ENCODE measurements around the gene KRTAP9-4. TPM values are rescaled to one million over a fixed set of nuclear protein-coding genes. Genes with fewer than 3 reads are reported as not detected.
"Not testable (repeated sequence)": the region's sequence is repeated elsewhere in the genome, so short reads cannot be mapped to it uniquely, and the experiment has no call there.

KRTAP9-4 gene
- total RNA-seq: not detected
- long read RNA-seq, donor 1: 0 reads
- long read RNA-seq, donor 2: 0 reads

DNA sequence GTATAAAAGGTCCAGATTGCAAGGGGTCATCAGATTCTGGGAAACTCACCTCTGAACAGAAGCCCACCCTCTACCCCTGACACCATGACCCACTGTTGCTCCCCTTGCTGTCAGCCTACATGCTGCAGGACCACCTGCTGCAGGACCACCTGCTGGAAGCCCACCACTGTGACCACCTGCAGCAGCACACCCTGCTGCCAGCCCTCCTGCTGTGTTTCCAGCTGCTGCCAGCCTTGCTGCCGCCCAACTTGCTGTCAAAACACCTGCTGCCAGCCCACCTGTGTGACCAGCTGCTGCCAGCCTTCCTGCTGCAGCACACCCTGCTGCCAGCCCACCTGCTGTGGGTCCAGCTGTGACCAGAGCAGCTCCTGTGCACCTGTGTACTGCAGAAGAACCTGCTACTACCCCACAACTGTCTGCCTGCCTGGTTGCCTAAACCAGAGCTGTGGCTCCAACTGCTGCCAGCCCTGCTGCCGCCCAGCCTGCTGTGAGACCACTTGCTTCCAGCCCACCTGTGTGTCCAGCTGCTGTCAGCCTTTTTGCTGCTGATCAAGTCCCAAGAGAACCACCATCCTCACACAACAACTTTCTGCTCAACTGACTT, at the start of gene KRTAP9-4:
Gene KRTAP9-4, plus strand, starts transcription at position 51 of the 604 bp plus-strand sequence. Its CDS starts 34 bp downstream, at position 85.
- not testable (repeated sequence) for H3K4me1 ChIP-seq (ENCODE audit: low read depth); ATAC-seq

GRCh38 chr17:41211845-41212466, 37.5 kb upstream of the KRTAP9-4 start:
- DNase-seq: peak in 2 of 3 donors; percentile 44 to 59
- intact Hi-C loops (cut with DNase I, micrococcal nuclease): no loop called here
- peak; percentile 80 for ATAC-seq
- H3K9me3 ChIP-seq: no peaks in the 10 kb centered on the region
- no peaks in the 10 kb centered on the region for H3K36me3 ChIP-seq (ENCODE audit: low read depth)
- no peak overlapping the region for H3K4me3 ChIP-seq
- TF ChIP-seq CTCF (IDR thresholded peaks at IDR 0.05): no peak
- H3K4me1 ChIP-seq (ENCODE audit: low read depth): no peaks in the 10 kb centered on the region

More for the DNA sequence above, at the start of gene KRTAP9-4:
- intact Hi-C loops (cut with DNase I, micrococcal nuclease); H3K36me3 ChIP-seq (ENCODE audit: low read depth); H3K4me3 ChIP-seq; H3K9me3 ChIP-seq; DNase-seq: not testable (repeated sequence)

GRCh38 chr17:41212524-41213169, 36.8 kb upstream of the KRTAP9-4 start:
- intact Hi-C loops (cut with DNase I, micrococcal nuclease): no loop called here
- ATAC-seq (peak; percentile 63), DNase-seq (peak in 2 of 3 donors; percentile 28 to 40)
- Histone ChIP-seq H3K4me1 (ENCODE audit: low read depth) (no peaks in the 10 kb centered on the region), H3K9me3 (no peaks in the 10 kb centered on the region), H3K36me3 (ENCODE audit: low read depth) (no peaks in the 10 kb centered on the region), H3K4me3 (no peak overlapping the region)
- TF ChIP-seq CTCF (IDR thresholded peaks at IDR 0.05): no peak

DNA sequence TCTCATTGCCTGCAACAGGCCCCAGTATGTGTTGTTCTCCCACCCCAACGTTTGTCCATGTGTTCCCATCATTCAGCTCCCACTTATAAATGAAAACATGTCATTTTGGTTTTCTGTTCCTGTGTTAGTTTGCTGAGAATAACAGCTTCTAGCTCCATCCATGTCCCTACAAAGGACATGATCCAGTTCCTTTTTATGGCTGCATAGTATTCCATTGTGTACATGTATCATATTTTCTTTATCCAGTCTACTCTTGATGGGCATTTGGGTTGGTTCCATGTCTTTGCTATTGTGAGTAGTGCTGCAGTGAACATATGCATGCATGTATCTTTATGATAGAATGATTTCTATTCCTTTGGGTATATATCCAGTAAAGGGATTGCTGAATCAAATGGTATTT, 33.8 kb upstream of the KRTAP9-4 start:
- no peaks in the 10 kb centered on the region for H3K9me3 ChIP-seq
- no peaks in the 10 kb centered on the region for H3K36me3 ChIP-seq (ENCODE audit: low read depth)
- TF ChIP-seq CTCF (IDR thresholded peaks at IDR 0.05): no peak
- no peak overlapping the region for H3K4me3 ChIP-seq
- intact Hi-C loops (cut with DNase I, micrococcal nuclease): no loop called here
- DNase-seq: no peak
- no peaks in the 10 kb centered on the region for H3K4me1 ChIP-seq (ENCODE audit: low read depth)
- ATAC-seq: no peak

- H3K4me1 ChIP-seq (ENCODE audit: low read depth): no peaks in the 10 kb centered on the region
- no peak for ATAC-seq
- no peaks in the 10 kb centered on the region for H3K9me3 ChIP-seq
- TF ChIP-seq CTCF (IDR thresholded peaks at IDR 0.05): no peak
- no peaks in the 10 kb centered on the region for H3K36me3 ChIP-seq (ENCODE audit: low read depth)
- H3K4me3 ChIP-seq: no peak overlapping the region
- no peak for DNase-seq
- intact Hi-C loops (cut with DNase I, micrococcal nuclease): no loop called here
These were observed 25.7 kb upstream of the KRTAP9-4 start for GRCh38 chr17:41223821-41224220.

DNA sequence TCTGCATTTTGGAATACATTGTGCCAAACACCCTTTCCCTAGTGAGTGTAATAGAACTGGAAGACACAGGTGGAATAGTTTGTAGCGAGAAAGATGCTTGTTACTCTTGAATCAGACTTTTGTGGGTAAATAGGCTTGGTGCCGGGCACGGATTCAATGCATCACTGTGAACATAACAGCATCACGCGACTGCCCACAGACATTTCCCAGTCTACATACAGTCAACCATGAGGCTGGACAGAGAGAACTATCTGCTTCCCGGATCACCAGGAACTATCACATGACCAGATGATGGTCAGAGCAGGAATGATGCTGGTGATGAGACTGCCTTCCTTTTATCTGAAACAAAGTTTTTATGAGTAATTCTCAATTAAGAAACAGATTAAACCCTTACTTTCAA, 23.4 kb upstream of the KRTAP9-4 start:
- Histone ChIP-seq H3K4me3 (no peak overlapping the region), H3K4me1 (ENCODE audit: low read depth) (no peaks in the 10 kb centered on the region), H3K36me3 (ENCODE audit: low read depth) (no peaks in the 10 kb centered on the region), H3K9me3 (no peaks in the 10 kb centered on the region)
- DNase-seq: no peak
- intact Hi-C loops (cut with DNase I, micrococcal nuclease): no loop called here
- no peak for ATAC-seq
- TF ChIP-seq CTCF (IDR thresholded peaks at IDR 0.05): no peak

GRCh38 chr17:41226598-41227095, 22.8 kb upstream of the KRTAP9-4 start, which contains the start of gene KRTAP9-2:
TSS of gene KRTAP9-2 (plus strand) at chr17:41226648. CDS start at chr17:41226655, 7 bp downstream.
- ATAC-seq: not testable (repeated sequence)

More at GRCh38 chr17:41226598-41227095, 22.8 kb upstream of the KRTAP9-4 start, which contains the start of gene KRTAP9-2:
- H3K4me1 ChIP-seq (ENCODE audit: low read depth); intact Hi-C loops (cut with DNase I, micrococcal nuclease); DNase-seq; H3K4me3 ChIP-seq; H3K36me3 ChIP-seq (ENCODE audit: low read depth); H3K9me3 ChIP-seq: not testable (repeated sequence)
